ENCODE results near the gene CERS1.

The CERS1 gene

DNA sequence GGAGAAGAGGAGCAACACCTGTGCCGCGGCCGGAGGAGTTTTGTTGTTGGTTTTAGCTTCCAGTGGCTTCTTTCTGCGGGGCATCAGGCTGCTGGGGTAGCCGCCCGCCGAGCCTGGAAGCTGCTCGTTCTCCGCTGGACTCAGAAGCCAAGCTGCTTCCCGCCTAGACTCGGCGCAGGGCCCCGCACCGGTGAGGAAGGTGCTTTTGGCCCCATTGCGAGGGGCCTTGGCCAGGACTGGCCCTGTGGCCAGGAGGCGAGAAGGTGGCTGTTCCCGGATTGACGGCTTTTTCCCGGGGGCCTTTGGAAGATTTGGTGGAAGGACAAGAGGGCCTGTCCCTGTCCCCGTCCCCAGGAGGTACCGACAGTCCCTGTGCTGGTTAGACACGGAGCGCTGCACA, 28.8 kb downstream of the CERS1 start:
- Histone ChIP-seq H3K9me2 (ENCODE audit: low read depth, low read length) (no peaks in the 10 kb centered on the region), H3K4me1 (ENCODE audit: insufficient read depth, low read length, severe bottlenecking) (no peaks in the 10 kb centered on the region), H3K9me3 (ENCODE audit: low read length) (no peaks in the 10 kb centered on the region), H3K4me3 (ENCODE audit: low read depth, low read length, poor library complexity, severe bottlenecking) (no peak overlapping the region), H3K9ac (ENCODE audit: low read length) (no peak overlapping the region), H4K20me1 (ENCODE audit: insufficient read depth, low read length) (no peaks in the 10 kb centered on the region), H2AFZ (ENCODE audit: low read length) (no peak overlapping the region), H3K27ac (ENCODE audit: low read depth, low read length, poor library complexity, severe bottlenecking) (no peak overlapping the region), H3K4me2 (ENCODE audit: low read length) (no peak overlapping the region), H3F3A (ENCODE audit: insufficient read depth, low read length) (no peaks in the 10 kb centered on the region; the same call in 1 of the 2 replicates), H3K36me3 (ENCODE audit: insufficient read depth, low read length) (peaks cover 61% of the 10 kb centered on the region), H3K79me2 (ENCODE audit: insufficient read depth, low read length) (no peaks in the 10 kb centered on the region), H3K27me3 (ENCODE audit: insufficient read depth, low read length) (no peaks in the 10 kb centered on the region)
- TF ChIP-seq, protein P1, sequence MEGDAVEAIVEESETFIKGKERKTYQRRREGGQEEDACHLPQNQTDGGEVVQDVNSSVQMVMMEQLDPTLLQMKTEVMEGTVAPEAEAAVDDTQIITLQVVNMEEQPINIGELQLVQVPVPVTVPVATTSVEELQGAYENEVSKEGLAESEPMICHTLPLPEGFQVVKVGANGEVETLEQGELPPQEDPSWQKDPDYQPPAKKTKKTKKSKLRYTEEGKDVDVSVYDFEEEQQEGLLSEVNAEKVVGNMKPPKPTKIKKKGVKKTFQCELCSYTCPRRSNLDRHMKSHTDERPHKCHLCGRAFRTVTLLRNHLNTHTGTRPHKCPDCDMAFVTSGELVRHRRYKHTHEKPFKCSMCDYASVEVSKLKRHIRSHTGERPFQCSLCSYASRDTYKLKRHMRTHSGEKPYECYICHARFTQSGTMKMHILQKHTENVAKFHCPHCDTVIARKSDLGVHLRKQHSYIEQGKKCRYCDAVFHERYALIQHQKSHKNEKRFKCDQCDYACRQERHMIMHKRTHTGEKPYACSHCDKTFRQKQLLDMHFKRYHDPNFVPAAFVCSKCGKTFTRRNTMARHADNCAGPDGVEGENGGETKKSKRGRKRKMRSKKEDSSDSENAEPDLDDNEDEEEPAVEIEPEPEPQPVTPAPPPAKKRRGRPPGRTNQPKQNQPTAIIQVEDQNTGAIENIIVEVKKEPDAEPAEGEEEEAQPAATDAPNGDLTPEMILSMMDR (IDR thresholded peaks at IDR 0.05; ENCODE audit: low read length), result no peak
- no peak for TF ChIP-seq EZH2 (IDR thresholded peaks at IDR 0.05; ENCODE audit: borderline replicate concordance, low read length)

DNA sequence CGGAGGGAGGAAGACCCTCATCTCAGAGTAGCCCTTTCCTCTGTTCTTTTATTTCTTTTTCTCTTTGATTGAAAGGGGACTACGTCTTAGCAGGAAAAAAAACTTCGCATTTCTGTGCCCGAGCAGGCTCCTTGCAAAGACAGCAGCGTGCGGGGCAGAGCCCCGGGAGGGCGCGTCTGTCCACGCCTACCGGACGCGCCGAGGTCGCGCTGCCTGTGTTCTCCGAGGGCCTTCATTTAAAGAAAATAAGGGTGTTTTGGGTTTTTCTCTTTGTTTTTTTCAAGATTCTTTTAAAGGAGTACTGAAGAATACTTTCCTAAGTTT, 29.2 kb downstream of the CERS1 start:
- H3K4me2 ChIP-seq (ENCODE audit: low read length), result no peak overlapping the region
- no peaks in the 10 kb centered on the region for H3K4me1 ChIP-seq (ENCODE audit: insufficient read depth, low read length, severe bottlenecking)
- H3K27me3 ChIP-seq (ENCODE audit: insufficient read depth, low read length), result no peaks in the 10 kb centered on the region
- no peak overlapping the region for H3K4me3 ChIP-seq (ENCODE audit: low read depth, low read length, poor library complexity, severe bottlenecking)
- H3K27ac ChIP-seq (ENCODE audit: low read depth, low read length, poor library complexity, severe bottlenecking), result no peak overlapping the region
- no peak overlapping the region for H2AFZ ChIP-seq (ENCODE audit: low read length)
- H3K9ac ChIP-seq (ENCODE audit: low read length), result no peak overlapping the region
- H3F3A ChIP-seq (ENCODE audit: insufficient read depth, low read length), result no peaks in the 10 kb centered on the region; the same call in 1 of the 2 replicates
- TF ChIP-seq, protein P1 (IDR thresholded peaks at IDR 0.05; ENCODE audit: low read length), result peak; percentile 20; the same call in 1 of the 2 replicates
- TF ChIP-seq EZH2 (IDR thresholded peaks at IDR 0.05; ENCODE audit: borderline replicate concordance, low read length), result no peak
- no peaks in the 10 kb centered on the region for H3K79me2 ChIP-seq (ENCODE audit: insufficient read depth, low read length)
- peaks cover 66% of the 10 kb centered on the region for H3K36me3 ChIP-seq (ENCODE audit: insufficient read depth, low read length)
- H4K20me1 ChIP-seq (ENCODE audit: insufficient read depth, low read length), result no peaks in the 10 kb centered on the region
- H3K9me3 ChIP-seq (ENCODE audit: low read length), result no peaks in the 10 kb centered on the region
- no peaks in the 10 kb centered on the region for H3K9me2 ChIP-seq (ENCODE audit: low read depth, low read length)

- Histone ChIP-seq H3K79me2 (ENCODE audit: insufficient read depth, low read length) (no peaks in the 10 kb centered on the region), H3K27ac (ENCODE audit: low read depth, low read length, poor library complexity, severe bottlenecking) (no peak overlapping the region), H3K4me2 (ENCODE audit: low read length) (no peak overlapping the region), H3K9me3 (ENCODE audit: low read length) (no peaks in the 10 kb centered on the region), H3K27me3 (ENCODE audit: insufficient read depth, low read length) (no peaks in the 10 kb centered on the region), H2AFZ (ENCODE audit: low read length) (no peak overlapping the region), H3K4me1 (ENCODE audit: insufficient read depth, low read length, severe bottlenecking) (no peaks in the 10 kb centered on the region), H3K9me2 (ENCODE audit: low read depth, low read length) (no peaks in the 10 kb centered on the region), H3K36me3 (ENCODE audit: insufficient read depth, low read length) (peaks cover 72% of the 10 kb centered on the region), H4K20me1 (ENCODE audit: insufficient read depth, low read length) (no peaks in the 10 kb centered on the region), H3F3A (ENCODE audit: insufficient read depth, low read length) (no peaks in the 10 kb centered on the region; the same call in 1 of the 2 replicates), H3K9ac (ENCODE audit: low read length) (no peak overlapping the region), H3K4me3 (ENCODE audit: low read depth, low read length, poor library complexity, severe bottlenecking) (no peak overlapping the region)
- TF ChIP-seq EZH2 (IDR thresholded peaks at IDR 0.05; ENCODE audit: borderline replicate concordance, low read length), result no peak
- TF ChIP-seq, protein P1 (IDR thresholded peaks at IDR 0.05; ENCODE audit: low read length), result peak; percentile 96
Measured at GRCh38 chr19:18865973-18866799, 29.8 kb downstream of the CERS1 start.

Measured in OCI-LY1 (cell line).